T-helper 9 cell (primary cell): ENCODE measurements around the gene TBC1D10A.

ENCODE experiments used
- DNase-seq: peaks from one replicate; pipeline ENCODE4 v3.0.0-alpha.2; 2020

The TBC1D10A gene

GRCh38 chr22:30297991-30298701 lies 28.6 kb downstream of the TBC1D10A start:
- no peak for DNase-seq

DNA sequence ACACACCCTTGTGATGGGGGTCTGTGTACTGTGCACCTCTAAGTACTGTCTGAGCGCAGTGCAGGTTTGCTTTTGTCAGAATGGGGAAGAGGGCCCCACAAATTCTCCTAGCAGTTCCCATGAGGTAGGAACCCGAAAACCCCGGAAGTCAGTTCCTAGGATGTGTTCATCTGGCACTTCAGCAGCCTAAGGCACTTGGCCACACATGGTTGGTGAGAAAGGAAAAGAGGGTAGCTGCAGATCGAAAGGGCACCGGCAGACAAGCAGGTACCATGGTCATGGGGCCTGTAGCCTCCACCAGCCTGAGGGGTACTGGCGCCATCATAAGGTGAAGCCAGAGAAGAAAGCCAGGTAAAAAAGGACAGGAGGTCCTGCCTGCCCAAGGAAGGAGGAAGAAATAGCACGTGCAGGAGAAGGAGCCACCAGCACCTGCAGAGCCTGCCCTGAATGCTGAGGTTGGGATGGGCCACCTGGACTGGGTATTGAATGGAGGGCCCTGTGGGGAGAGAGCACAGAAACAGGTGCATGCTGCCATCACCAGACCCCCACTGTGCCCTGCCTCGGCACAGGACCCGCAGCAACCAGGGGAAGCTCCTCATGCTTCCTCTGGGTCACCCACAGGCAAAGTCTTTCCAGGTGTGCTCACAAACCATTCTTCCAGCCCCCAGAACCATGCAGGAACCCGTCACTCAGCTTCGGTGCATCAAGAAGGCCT lies 29.3 kb downstream of the TBC1D10A start:
- DNase-seq, result no peak

- DNase-seq, result no peak
These were observed 29.9 kb downstream of the TBC1D10A start for GRCh38 chr22:30296833-30297232.

DNA sequence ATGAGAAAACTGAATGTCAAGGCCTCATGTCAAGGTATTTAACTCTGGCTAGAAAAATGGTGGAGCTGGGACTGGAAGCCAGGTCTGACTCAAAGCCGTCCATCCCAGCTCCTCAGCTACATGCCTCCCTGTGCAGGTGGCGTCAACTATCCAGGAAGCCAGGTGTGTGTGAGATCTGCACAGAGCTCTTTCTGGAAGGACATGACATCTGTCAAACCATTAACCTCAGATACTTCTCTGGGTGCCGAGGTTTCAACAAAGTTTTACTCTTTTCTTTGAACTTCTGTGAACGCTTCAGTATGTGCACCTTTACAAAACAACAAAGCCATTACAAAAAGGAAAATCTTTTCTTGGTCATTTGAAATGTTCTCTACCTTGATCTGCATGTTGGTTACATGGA lies 30.4 kb downstream of the TBC1D10A start:
- no peak for DNase-seq

DNA sequence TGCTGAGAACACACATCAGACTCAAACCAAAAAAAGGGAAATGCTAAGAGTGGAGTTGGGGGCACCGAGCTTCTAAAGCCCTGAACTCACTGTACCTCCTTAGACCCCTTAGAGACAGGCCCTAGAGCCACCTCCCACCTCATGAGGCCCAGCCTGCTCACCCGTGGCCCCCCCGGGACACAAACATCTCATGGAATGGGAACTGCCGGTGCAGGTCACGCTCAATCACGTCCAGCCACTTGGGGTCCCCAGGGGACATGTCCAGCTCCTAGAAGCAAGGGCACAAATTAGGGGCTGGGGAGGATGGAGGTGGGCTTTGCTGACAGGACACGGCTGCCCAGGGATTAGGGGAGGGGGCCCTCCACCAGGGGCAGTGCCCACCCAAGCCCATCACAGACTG lies 31.2 kb downstream of the TBC1D10A start:
- DNase-seq, result no peak

- no peak for DNase-seq
These were observed 31.9 kb downstream of the TBC1D10A start for GRCh38 chr22:30294830-30295229.

GRCh38 chr22:30294066-30294465 lies 32.7 kb downstream of the TBC1D10A start:
- DNase-seq, result no peak

- DNase-seq, result no peak
These were observed 33.7 kb downstream of the TBC1D10A start for GRCh38 chr22:30293026-30293425.

DNA sequence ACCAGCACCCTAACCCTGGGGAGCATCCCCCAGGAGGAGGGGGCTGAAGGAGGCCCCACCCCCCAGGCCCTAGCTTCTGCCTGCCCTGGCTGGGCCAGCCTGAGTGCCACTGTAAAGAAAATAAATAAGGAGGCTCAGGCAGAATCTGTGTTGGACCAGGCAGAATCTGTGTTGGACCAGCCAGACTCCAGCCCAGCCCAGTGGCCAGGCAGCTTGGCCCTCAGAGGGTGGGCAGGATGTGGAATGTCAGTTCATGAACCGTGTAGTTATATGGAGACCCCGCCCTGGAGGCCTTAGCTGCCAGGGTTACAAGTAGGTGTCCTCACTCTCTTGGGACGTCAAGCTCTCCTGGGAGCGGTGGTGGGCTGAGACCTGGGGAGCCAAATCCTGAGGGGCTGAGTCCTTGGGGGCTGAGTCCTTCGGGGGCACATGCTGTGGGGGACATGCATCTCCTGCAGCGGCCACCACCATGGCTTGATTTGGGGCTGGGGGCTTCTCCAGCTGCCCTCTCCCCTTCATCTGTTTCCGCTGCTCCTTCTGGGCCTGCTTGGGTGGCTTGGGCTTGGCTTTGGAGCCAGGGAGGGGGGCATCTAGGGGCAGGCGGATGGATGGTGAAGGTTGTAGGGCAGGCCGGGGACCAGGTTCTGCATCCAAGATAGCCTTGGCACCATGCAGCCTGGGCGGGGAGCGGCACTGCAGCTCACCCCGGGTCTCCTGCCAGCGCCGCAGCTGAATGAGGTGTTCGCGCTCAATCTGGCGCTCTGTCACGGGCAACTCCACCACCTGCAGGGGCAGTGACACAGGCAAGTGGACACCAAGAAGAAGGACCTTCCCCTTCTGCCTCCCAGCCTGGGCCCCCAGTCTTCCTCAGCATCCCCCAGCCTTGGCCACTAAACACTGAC lies 34.4 kb downstream of the TBC1D10A start:
- DNase-seq, result no peak

DNA sequence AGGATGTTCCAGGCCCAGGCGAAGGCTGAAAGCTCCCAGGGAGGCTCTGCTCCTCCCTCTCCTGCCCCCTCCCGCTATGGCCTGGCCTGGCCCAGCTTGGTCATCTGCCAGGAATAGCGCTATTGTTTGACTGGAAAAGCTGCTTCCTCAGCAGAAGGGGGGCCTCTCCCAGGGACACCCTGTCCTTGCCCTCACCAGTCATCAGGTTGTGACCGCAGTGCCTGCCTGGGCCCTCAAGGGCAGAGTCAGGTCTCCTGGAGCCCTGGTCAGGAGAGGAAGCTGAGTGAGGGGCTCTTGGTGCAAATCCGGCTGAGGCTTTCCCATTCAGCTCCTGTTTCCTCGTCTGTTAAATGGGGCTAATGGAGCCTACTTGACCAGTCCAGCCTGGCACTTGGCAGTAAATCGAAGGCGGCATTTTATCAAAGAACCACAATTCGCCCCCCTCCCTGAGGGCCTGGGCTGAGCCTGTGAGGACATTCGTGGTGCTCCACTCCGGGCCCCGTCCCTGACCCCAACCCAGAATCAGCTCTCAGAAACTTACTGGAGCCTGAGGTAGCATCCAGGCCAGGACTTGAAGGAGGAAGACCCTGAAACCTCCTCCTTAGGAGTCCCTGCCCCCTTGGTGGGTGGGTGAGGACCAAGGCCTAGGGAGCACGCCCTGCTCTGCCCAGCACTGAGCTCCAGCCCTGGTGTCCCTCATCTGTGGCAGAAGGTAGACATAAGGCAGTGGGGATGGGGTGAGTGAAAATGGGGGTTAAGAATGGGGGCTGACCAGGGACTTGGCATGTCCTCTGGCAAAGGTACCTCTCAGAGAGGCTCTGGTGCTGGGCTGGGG lies 35.5 kb downstream of the TBC1D10A start:
- no peak for DNase-seq

DNA sequence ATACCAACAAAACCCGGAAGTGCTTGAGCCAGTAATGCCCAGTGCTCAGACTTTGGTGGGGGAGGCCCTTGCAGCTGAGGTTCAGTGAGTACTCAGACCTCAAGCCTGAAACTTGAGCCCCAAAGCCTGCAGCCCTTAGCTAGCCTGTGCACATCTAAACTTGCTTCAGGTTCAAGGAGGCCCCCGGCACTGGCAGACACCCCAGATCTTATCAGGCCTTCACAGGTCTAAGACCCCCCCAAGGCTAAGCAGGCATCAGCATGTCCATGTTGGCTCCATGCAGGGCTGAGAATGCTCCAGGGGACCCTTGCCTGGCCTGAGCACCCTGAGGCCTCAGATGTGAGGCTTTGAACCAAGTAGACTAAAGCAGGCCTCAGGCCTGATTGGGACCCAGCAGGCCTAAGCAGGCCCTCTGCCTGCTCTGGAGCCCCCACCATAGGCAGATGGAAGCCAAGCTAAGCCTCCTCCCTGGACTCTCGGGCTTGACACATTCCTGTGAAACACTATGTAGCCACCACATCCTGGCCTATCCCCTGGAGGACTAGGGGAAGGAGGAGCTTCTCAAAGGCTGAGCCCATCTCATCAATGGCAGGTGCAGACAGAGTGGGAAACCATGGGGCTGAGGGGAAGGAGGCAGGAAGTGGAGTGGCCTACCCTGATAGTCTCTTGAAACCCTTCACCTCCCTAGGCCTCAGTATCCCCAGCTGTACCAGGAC lies 36.2 kb downstream of the TBC1D10A start:
- no peak for DNase-seq

GRCh38 chr22:30289980-30290313 lies 36.8 kb downstream of the TBC1D10A start:
- no peak for DNase-seq

DNA sequence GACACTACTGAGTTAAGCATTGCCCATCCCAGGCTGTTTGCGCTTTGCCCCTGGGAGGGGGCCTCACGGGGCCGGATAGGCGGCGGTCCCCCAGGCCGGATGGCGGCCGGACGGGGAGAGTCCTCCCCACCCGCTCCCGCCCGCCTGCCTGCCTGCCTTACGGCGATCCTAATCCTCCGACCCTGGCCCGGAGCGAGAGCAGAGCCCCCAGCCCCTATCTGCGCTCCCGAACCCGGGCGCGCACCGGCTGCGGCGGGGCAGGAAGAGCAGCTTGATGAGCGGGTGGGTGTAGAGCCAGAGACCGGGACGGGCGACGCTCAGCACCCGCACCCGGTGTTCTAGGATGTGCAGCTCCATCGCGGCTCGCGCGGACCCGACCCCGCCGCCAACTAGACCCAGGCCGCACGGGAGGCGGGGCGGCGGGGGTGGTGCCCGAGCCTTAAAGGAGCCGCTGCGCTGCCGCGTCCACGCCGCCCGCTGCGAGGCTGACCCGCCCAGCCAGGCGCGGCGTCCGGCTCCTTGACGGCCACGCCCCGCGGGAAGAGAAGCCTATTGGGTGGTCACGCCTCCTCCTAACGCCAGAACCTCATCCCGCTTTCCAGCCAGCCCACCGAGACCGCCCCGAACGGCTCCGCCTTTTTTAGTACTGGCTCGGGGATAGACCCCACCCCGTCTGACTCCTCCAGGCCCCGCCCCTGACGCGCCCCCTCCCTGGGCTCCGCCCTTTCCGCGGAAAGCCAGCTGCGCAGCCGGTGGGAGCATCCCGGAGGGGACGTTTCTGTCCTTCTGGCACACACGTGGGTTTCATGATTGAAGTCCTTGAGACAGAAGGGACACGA lies 37.4 kb downstream of the TBC1D10A start, which contains the start of gene CASTOR1:
Gene CASTOR1, minus strand, starts transcription at position 365 of the 839 bp plus-strand sequence. Its CDS starts 8 bp downstream, at position 357.
- DNase-seq, result peak; percentile 89

DNA sequence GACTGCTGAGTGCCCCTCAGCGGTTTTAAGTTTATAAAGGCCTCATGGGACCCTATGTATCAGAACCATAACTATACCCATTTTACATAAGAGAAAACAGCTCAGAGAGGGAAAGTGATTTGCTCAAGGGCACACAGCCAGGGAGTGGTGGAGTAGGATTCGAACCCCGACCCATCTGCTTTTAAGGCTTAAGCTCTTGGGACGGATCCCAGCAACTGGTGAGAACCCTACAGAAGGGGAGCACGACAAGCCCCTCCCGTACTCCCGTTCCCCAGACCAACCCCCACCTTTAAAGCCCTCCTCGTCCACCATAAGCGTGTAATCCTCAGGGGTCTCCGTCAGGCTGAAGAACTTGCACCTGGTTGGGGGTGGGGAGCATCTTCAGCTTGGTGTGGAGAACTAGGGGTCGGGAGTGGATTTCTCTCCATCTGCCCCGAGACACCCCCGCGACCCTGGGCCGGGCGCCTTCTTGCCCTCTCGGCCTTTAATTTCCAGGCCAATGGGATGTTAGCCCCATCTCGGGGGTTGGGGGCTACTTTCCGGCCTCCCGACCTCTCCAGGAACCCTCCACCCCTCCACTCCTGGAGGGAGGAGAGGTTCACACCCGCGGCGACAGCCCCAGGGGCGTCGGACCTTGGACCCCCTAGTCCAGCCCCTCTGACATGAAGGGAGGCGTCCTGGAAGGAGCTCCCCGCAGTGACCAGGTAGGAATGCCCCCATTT lies 38.2 kb downstream of the TBC1D10A start:
- no peak for DNase-seq

DNA sequence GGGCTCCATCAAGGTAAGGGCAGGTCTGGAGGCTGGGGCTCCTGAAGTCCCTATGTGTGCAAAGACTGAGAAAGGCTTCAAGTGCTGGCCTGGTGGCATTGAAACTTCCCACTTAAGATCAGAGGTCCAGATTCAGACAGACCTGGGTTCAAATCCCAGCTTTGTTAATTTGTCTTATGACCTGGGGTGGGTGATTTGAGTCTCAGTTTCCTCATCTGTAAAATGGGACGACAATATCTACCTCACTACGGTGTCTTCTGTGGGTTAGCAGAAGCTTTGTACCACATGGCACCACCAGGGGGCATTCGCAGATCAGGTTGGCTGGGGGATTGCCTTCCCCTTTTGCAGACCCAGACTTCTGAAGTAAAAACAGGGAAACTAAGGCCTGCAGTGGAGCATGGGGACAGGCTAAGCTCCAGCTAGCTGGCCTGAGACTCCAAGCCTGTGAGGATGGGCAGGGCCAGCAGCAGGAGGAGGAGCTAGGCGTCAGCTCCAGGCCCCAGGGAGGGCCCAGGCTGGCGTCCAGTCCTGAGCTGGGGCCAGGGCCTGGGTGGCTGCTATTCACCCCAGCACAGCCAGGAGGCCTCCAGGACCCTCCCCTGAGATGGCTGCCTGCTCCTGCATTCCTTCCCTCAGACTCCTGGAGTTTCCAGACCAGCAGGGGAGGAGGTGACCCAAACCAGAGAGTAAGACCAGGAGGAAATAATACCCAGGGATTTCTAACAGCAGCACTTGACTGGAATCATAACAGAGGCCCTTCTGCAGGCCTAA lies 38.9 kb downstream of the TBC1D10A start:
- peak; percentile 86 for DNase-seq

DNA sequence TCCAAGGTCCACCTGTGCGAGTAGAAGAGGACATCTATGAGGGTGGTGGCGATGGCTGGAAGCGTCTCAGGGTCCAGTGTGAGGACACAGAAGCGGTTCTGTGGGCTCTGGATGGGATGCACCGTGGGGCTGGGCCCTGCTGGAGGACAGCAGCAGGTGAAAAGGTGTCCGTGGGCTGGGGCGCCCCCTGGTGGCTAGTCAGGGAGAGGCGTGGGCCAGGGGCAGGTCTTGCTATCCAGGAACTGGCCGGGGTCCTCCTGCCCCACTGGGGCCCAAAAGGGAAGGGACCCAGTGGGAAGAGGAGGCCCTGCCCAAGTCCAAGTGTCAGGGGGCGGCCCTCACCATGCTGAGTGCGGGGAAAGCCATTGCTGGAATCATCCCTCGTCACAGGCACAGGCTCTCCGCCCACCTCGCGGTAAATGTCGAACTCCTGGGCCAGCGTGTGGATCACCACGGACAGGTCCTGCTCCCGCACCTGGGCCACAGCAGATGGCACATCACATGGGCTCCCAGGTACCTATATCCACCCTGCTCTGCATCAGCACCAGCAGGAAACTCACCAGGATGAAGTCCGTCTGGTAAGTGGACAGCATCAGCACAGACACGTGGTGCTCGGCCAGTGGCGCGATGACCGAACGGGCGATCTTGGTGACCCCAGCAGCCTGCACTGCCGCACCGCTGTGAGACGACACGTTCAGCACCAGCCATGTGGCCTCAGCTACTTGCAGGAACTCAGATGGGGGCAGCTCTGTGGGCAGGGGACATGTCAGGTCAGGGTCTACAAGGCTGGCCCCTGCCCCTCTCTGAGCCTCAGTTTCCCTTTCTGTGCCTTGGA lies 39.7 kb downstream of the TBC1D10A start:
- DNase-seq, result peak; percentile 88

DNA sequence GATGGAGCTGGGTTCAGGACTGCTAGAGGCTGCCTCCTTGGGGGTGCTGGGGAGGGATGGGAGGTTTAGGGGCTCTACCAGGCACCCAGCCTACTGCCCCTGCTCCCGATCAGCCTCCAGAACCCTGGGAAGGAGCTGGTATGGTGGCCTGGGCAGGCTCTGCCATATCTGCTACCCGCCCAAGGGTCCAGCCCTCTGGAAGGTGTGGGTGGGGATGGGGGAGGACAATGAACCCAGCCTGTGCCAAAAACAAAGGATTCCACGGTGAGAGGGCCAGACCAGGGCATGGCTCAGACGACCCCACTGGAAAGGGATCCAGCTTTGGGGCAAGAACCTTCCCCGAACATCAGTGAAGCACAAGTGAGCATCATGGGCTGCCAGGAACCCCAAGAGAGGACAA lies 40.4 kb downstream of the TBC1D10A start:
- no peak for DNase-seq

DNA sequence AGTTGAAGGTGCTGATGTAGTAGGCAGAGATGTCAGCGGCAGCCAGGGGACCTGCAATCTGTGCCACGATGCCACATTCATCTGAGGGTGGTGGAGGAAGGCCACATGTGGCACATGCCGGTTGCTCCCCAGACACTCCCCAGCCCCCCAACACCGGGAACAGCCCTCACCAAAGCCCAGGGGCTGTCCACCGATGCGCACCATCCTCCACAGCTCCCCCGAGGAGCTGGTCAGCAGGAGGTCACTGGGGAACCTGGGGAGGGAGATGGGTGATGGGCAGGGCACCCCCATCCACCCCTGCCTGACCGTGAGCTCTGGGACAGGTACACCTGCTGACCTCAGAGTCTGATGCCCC lies 40.9 kb downstream of the TBC1D10A start:
- DNase-seq, result no peak
